HepG2 (cell line): ENCODE data around the gene ZNF655. TPM values are rescaled to one million over a fixed set of nuclear protein-coding genes. Genes with fewer than 3 reads are reported as not detected.
A peak's percentile ranks its signal among the peaks of the same experiment; 100 is the strongest.

Experiments
- FOXP4 ChIP-seq: sonication (generic); formaldehyde crosslinking; IDR thresholded peaks from 2 replicates; pipeline ENCODE4 v1.4.0; 2020; ENCODE audit warnings: missing genetic modification reagents
- GABPA ChIP-seq, 2 experiments: IDR thresholded peaks; 2 replicates each; pipeline ENCODE4 v1.6.1; 2011 to 2016; ENCODE audit warnings: low read depth in 2 of 2, low read length in 1 of 2, missing biosample characterization in 1 of 2, missing genetic modification characterization in 1 of 2
- HINFP ChIP-seq: sonication (generic); formaldehyde crosslinking; IDR thresholded peaks from 2 replicates; pipeline ENCODE4 v1.4.0; 2020; ENCODE audit warnings: low read depth, mild to moderate bottlenecking, missing genetic modification reagents
- IKZF4 ChIP-seq: sonication (generic); formaldehyde crosslinking; IDR thresholded peaks from 2 replicates; pipeline ENCODE4 v1.5.1; 2020; ENCODE audit warnings: borderline replicate concordance, mild to moderate bottlenecking, low read depth, missing genetic modification reagents; ENCODE audit errors: not compliant biosample characterization
- JUNB ChIP-seq: sonication (generic); formaldehyde crosslinking; IDR thresholded peaks from 2 replicates; pipeline ENCODE4 v1.8.0; 2022; ENCODE audit warnings: missing genetic modification reagents, mild to moderate bottlenecking, borderline replicate concordance
- NFYC ChIP-seq: IDR thresholded peaks from 2 replicates; pipeline ENCODE4 v1.6.1; 2016; ENCODE audit warnings: missing genetic modification reagents, missing compliant biosample characterization
- NR3C1 ChIP-seq: sonication (generic); formaldehyde crosslinking; IDR thresholded peaks from 2 replicates; pipeline ENCODE4 v1.4.0; 2020; ENCODE audit warnings: missing genetic modification reagents
- POLR2AphosphoS5 ChIP-seq: IDR thresholded peaks from 2 replicates; pipeline ENCODE4 v1.6.1; 2012; ENCODE audit warnings: low read depth, low read length
- TBX2 ChIP-seq: sonication (generic); formaldehyde crosslinking; IDR thresholded peaks from 2 replicates; pipeline ENCODE4 v1.5.0; 2020; ENCODE audit warnings: missing genetic modification reagents, mild to moderate bottlenecking, borderline replicate concordance
- ZFP37 ChIP-seq: sonication (generic); formaldehyde crosslinking; IDR thresholded peaks from 2 replicates; pipeline ENCODE4 v1.4.0; 2020; ENCODE audit warnings: missing genetic modification reagents, borderline replicate concordance
- ZMYM2 ChIP-seq: sonication (generic); formaldehyde crosslinking; IDR thresholded peaks from 2 replicates; pipeline ENCODE4 v1.8.0; 2022; ENCODE audit warnings: mild to moderate bottlenecking, missing genetic modification reagents
- ZNF546 ChIP-seq: sonication (generic); formaldehyde crosslinking; conservative IDR thresholded peaks from 2 replicates; pipeline ENCODE4 v1.8.1; 2023; ENCODE audit warnings: mild to moderate bottlenecking, missing genetic modification reagents
- ZNF552 ChIP-seq: sonication (generic); formaldehyde crosslinking; IDR thresholded peaks from 2 replicates; pipeline ENCODE4 v1.9.0; 2022; ENCODE audit warnings: missing genetic modification reagents, mild to moderate bottlenecking, borderline replicate concordance
- ZNF558 ChIP-seq: sonication (generic); formaldehyde crosslinking; IDR thresholded peaks from 2 replicates; pipeline ENCODE4 v1.9.0; 2022; ENCODE audit warnings: mild to moderate bottlenecking, missing genetic modification reagents, borderline replicate concordance
- ZNF564 ChIP-seq: sonication (generic); formaldehyde crosslinking; IDR thresholded peaks from 2 replicates; pipeline ENCODE4 v1.8.1; 2023; ENCODE audit warnings: mild to moderate bottlenecking, missing genetic modification reagents
- ZNF652 ChIP-seq: IDR thresholded peaks from 2 replicates; pipeline ENCODE4 v1.6.1; 2016; ENCODE audit warnings: low read depth, borderline replicate concordance
- polyA plus RNA-seq, 8 experiments: library from polyadenylated mRNA; depleted of rRNA in 3 of 8; stranded (reverse) in 7 of 8; unstranded in 1 of 8; fragments of >200 nt; fragmentation: Illumina TruSeq in 4 of 8; extraction: Trizol in 4 of 8; gene quantifications; 2 replicates each; pipeline versions ENCODE4 v1.2.1 to v1.2.3, GENCODE V29; 2011 to 2016; ENCODE audit warnings: low read depth in 4 of 8, missing spikeins in 1 of 8, mixed read lengths in 1 of 8; ENCODE audit not compliant: insufficient read depth in 1 of 8
- total RNA-seq, 5 experiments: library from RNA; depleted of rRNA; stranded (reverse); fragments of >200 nt; fragmentation: Illumina TruSeq; extraction: Trizol; gene quantifications; 2 replicates each; pipeline ENCODE4 v1.2.3, GENCODE V29; 2016; ENCODE audit warnings: low read depth in 1 of 5
- TF ChIP-seq, protein P1 (sequence below): sonication (generic); formaldehyde crosslinking; IDR thresholded peaks from 2 replicates; pipeline ENCODE4 v1.8.0; 2022; ENCODE audit warnings: missing genetic modification reagents, mild to moderate bottlenecking, moderate library complexity, borderline replicate concordance
- TF ChIP-seq, protein P2 (sequence below): sonication (generic); formaldehyde crosslinking; conservative IDR thresholded peaks from 2 replicates; pipeline ENCODE4 v1.4.0; 2020; ENCODE audit warnings: missing genetic modification reagents
- TF ChIP-seq, protein P3 (sequence below): sonication (generic); formaldehyde crosslinking; IDR thresholded peaks from 2 replicates; pipeline ENCODE4 v1.8.1; 2023; ENCODE audit warnings: mild to moderate bottlenecking, missing genetic modification reagents

The ZNF655 gene
- total and polyA plus RNA-seq, 2 of the 13 experiments (the other 11 are each of a cell fraction or from before 2014, with no cell fraction given) = 53.4 to 75.6 TPM

GRCh38 chr7:99558306-99559174 lies at the start of gene ZNF655 (continued):
- TF ChIP-seq JUNB (CRISPR knock-in tag) = 0 out of 2 replicates have a peak, but pooled peaks have one; percentile 6
- no peak for TF ChIP-seq HINFP (CRISPR knock-in tag)
- TF ChIP-seq, protein P1, sequence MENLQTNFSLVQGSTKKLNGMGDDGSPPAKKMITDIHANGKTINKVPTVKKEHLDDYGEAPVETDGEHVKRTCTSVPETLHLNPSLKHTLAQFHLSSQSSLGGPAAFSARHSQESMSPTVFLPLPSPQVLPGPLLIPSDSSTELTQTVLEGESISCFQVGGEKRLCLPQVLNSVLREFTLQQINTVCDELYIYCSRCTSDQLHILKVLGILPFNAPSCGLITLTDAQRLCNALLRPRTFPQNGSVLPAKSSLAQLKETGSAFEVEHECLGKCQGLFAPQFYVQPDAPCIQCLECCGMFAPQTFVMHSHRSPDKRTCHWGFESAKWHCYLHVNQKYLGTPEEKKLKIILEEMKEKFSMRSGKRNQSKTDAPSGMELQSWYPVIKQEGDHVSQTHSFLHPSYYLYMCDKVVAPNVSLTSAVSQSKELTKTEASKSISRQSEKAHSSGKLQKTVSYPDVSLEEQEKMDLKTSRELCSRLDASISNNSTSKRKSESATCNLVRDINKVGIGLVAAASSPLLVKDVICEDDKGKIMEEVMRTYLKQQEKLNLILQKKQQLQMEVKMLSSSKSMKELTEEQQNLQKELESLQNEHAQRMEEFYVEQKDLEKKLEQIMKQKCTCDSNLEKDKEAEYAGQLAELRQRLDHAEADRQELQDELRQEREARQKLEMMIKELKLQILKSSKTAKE (CRISPR knock-in tag) = no peak; the same call in 1 of the 2 replicates
- peak; percentile 48 for TF ChIP-seq IKZF4 (CRISPR knock-in tag)
- TF ChIP-seq ZFP37 (CRISPR knock-in tag) = no peak; the same call in 1 of the 2 replicates
- peak; percentile 65 for TF ChIP-seq TBX2 (CRISPR knock-in tag)
- no peak for TF ChIP-seq NR3C1
- TF ChIP-seq, protein P2, sequence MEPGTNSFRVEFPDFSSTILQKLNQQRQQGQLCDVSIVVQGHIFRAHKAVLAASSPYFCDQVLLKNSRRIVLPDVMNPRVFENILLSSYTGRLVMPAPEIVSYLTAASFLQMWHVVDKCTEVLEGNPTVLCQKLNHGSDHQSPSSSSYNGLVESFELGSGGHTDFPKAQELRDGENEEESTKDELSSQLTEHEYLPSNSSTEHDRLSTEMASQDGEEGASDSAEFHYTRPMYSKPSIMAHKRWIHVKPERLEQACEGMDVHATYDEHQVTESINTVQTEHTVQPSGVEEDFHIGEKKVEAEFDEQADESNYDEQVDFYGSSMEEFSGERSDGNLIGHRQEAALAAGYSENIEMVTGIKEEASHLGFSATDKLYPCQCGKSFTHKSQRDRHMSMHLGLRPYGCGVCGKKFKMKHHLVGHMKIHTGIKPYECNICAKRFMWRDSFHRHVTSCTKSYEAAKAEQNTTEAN = peak; percentile 51
- TF ChIP-seq POLR2AphosphoS5 = peak; percentile 81; the same call in 1 of the 2 replicates
- TF ChIP-seq FOXP4 (CRISPR knock-in tag) = no peak
- TF ChIP-seq ZNF558 (CRISPR knock-in tag) = peak; percentile 83
- TF ChIP-seq, protein P3, sequence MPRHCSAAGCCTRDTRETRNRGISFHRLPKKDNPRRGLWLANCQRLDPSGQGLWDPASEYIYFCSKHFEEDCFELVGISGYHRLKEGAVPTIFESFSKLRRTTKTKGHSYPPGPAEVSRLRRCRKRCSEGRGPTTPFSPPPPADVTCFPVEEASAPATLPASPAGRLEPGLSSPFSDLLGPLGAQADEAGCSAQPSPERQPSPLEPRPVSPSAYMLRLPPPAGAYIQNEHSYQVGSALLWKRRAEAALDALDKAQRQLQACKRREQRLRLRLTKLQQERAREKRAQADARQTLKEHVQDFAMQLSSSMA = peak; percentile 93; the same call in 1 of the 2 replicates
- peak; percentile 75 for TF ChIP-seq GABPA (IDR thresholded peaks at IDR 0.05; ENCODE audit: low read depth, low read length)
- peak; percentile 93 for TF ChIP-seq GABPA (CRISPR knock-in tag; IDR thresholded peaks at IDR 0.05; ENCODE audit: low read depth)
- TF ChIP-seq ZNF652 (CRISPR knock-in tag) = 0 out of 2 replicates have a peak, but pooled peaks have one; percentile 9
- peak; percentile 70 for TF ChIP-seq ZMYM2
- TF ChIP-seq ZNF546 = 0 out of 2 replicates have a peak, but pooled peaks have one; percentile 72
- TF ChIP-seq NFYC (CRISPR knock-in tag) = no peak
- TF ChIP-seq ZNF564 (CRISPR knock-in tag) = no peak
- TF ChIP-seq ZNF552 = 0 out of 2 replicates have a peak, but pooled peaks have one; percentile 48
